IgD-negative memory B cell (primary cell): ENCODE measurements around the gene ZNF234. TPM values are rescaled to one million over a fixed set of nuclear protein-coding genes. Genes with fewer than 3 reads are reported as not detected.
"Not testable (repeated sequence)": the region's sequence is repeated elsewhere in the genome, so short reads cannot be mapped to it uniquely, and the experiment has no call there.

Experiments
- H3K27ac Mint-ChIP-seq, 3 donors: one replicate each; pipeline ENCODE4 v1.8.0; 2020 to 2022; ENCODE audit warnings: mild to moderate bottlenecking in 3 of 3, mixed read lengths in 3 of 3, moderate library complexity in 1 of 3
- H3K27me3 Mint-ChIP-seq: one replicate; pipeline ENCODE4 v1.8.0; 2021; ENCODE audit warnings: mixed read lengths
- H3K36me3 Mint-ChIP-seq: one replicate; pipeline ENCODE4 v1.8.0; 2020; ENCODE audit warnings: mild to moderate bottlenecking, mixed read lengths
- H3K4me1 Mint-ChIP-seq, 3 donors: one replicate each; pipeline ENCODE4 v1.8.0; 2020 to 2022; ENCODE audit warnings: mixed read lengths in 3 of 3, mild to moderate bottlenecking in 1 of 3
- H3K4me3 Mint-ChIP-seq, 4 donors: one replicate each; pipeline ENCODE4 v1.8.0; 2020 to 2022; ENCODE audit warnings: mild to moderate bottlenecking in 4 of 4, mixed read lengths in 4 of 4, moderate library complexity in 3 of 4
- H3K9me3 Mint-ChIP-seq, 3 donors: one replicate each; pipeline ENCODE4 v1.8.0; 2020 to 2021; ENCODE audit warnings: mixed read lengths in 3 of 3, mild to moderate bottlenecking in 1 of 3
- polyA plus RNA-seq: library from polyadenylated mRNA; unstranded; fragments of 300-500 nt; fragmentation: Illumina TruSeq; gene quantifications from one replicate; pipeline ENCODE4 v1.2.3, GENCODE V29; 2021

The ZNF234 gene
- polyA plus RNA-seq: 8.6 TPM

DNA sequence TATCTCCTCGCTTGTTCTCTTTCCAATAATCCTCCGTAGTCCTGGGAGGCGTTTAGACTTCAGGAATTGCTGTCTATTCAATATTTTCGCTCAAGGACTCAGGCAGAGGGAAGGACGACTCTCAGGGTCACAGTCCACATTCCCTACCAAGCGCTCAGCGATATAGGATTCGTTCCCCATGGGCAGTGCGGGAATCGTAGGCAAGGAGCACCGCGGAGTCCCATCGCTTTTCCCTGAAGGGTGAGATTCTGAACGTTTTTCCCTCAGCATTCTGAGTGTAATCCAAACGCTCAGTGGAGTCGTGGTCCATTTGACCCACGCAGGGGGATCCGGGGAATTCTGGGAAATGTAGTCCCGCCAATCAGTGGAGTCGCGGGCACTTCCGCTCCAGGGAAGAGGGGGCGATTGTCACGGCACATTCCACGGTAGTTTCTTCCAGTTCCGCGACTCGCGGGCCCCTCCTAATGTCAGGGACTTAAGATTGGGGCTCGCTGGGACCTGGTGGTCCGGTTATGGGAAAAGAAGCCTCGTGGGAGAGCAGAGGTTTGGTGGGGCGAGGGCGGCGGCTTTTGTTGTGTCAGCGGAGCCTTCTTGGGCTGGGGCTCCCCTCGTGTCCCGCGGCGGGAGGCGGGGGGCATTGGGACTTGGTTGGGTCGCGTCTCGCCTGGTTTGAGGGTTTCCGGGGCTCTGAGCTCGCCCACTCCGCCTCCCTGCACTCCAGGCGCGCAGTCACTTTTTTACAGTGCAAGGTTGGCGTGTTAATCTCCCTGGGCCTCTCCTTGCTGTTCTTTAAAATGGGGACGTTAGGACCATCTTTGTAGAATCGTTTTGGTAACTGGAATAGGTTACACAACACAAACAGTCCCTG is at the start of gene ZNF234:
TSS of gene ZNF234 (plus strand) at position 364 of the 868 bp plus-strand sequence. CDS start 3,079 bp downstream, outside the sequence.
- H3K9me3 Mint-ChIP-seq: peaks cover 5 to 9% (median 8%) of the 10 kb centered on the region in 3 donors

DNA sequence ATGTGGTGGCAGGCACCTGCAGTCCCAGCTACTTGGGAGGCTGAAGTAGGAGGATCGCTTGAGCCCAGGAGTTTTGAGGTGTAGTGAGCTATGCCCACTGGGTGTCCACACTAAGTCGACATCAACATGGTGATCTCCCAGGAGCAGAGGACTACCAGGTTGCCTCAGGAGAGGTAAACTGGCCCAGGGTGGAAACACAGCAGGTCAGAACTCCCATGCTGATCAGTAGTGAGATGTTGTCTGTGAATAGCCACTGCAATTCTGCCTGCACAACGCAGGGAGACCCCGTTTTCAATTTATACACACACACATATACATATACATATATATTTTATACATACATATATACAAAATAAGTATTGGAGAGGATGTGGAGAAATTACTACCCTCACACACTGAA is 49.2 kb upstream of the ZNF234 start:
- Mint-ChIP-seq H3K36me3 (peaks cover 4% of the 10 kb centered on the region), H3K9me3 (peaks cover 0 to 1% (median 1%) of the 10 kb centered on the region in 3 donors), H3K4me1 (peaks cover 8 to 14% (median 11%) of the 10 kb centered on the region in 3 donors), H3K4me3 (peak overlapping the region in 1 of 4 donors; percentile 79), H3K27ac (no peak overlapping the region), H3K27me3 (no peaks in the 10 kb centered on the region)

More for the DNA sequence above, at the start of gene ZNF234:
- Mint-ChIP-seq H3K4me1 (peaks cover 17 to 24% (median 20%) of the 10 kb centered on the region in 3 donors), H3K4me3 (peak within 1 kb of the TSS; percentile 93 to 98 (median 97)), H3K27me3 (no peaks in the 10 kb centered on the region), H3K36me3 (peaks cover 21% of the 10 kb centered on the region), H3K27ac (peak within 1 kb of the TSS in 2 of 3 donors; percentile 86 to 96)

DNA sequence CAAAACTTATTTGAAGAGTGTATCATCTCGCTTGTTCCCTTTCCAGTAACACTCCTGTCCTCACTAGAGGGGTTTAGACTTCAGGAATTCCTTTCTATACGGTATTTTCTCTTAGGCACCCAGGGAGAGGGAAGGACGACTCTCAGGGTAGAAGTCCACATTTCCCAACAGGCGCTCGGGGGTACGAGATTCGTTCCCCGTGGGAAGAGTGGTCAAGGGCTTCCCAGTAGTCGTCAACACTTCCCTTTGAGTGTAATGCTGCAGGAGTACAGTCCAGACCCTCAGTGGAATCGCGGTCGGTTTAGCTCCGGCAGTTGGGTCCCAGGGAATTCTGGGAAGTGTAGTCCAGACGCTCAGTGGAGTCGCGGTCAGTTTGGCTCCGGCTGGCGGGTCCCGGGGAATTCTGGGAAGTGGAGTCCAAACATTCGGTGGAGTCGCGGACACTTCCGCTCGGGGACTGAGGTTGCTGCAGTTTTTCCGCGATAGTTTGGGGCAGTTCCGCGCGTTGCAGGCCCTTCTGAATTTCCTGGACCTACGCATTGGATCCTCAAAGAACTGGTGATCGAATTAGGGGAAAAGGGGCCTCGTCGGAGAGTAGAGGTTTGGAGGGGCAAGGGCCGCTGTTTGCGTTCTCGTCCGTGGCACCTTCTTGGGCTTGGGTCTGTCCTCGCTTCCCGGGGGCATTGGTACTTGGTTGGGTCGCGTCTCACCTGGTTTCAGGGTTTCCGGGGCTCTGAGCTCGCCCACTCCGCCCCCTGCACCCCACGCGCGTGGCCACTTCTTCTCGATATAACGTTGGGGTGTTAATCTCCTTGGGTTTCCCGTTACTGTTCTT is 47.2 kb upstream of the ZNF234 start, which contains the start of gene ZNF224:
TSS of gene ZNF224 (plus strand) at position 431 of the 835 bp plus-strand sequence. CDS start 3,513 bp downstream, outside the sequence.
- Mint-ChIP-seq H3K27ac (peak within 1 kb of the TSS; percentile 86 to 91 (median 91)), H3K9me3 (peaks cover 0 to 4% (median 4%) of the 10 kb centered on the region in 3 donors), H3K27me3 (no peaks in the 10 kb centered on the region), H3K36me3 (peaks cover 20% of the 10 kb centered on the region), H3K4me3 (peak within 1 kb of the TSS; percentile 79 to 100 (median 98)), H3K4me1 (peaks cover 11 to 15% (median 11%) of the 10 kb centered on the region in 3 donors)

DNA sequence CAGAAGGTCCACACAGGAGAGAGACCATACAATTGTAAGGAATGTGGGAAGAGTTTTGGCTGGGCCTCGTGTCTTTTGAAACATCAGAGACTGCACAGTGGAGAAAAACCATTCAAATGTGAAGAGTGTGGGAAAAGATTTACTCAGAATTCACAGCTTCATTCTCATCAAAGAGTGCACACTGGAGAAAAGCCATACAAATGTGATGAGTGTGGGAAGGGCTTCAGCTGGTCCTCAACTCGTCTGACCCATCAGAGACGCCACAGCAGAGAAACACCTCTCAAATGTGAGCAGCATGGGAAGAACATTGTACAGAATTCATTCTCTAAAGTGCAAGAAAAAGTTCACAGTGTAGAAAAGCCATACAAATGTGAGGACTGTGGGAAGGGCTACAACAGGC is 33.6 kb upstream of the ZNF234 start:
- H3K4me1 Mint-ChIP-seq: peaks cover 3 to 6% (median 5%) of the 10 kb centered on the region in 3 donors
- no peaks in the 10 kb centered on the region for H3K27me3 Mint-ChIP-seq
- H3K4me3 Mint-ChIP-seq: no peak overlapping the region
- H3K27ac Mint-ChIP-seq: no peak overlapping the region
- peaks cover 28% of the 10 kb centered on the region for H3K36me3 Mint-ChIP-seq
- H3K9me3 Mint-ChIP-seq: peaks cover 18 to 59% (median 30%) of the 10 kb centered on the region in 3 donors

DNA sequence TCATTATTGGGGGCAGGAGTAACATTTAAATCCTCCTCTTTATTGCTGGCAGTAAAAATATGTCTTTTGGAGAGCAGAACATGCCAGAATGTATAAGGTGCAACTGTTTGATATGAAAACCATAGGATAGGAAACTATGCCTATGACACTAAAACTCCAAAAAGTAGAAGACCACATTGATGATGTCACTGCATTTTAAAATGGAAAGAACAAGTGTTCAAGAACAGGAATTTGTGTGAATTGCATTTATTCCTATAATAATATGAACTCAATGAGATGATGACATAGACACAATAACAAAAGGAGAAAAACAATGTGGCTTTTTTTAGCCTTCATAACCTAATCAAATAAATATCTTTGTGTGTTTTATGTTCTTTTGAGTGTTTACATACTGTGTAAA is 31.9 kb upstream of the ZNF234 start:
- no peak overlapping the region for H3K27ac Mint-ChIP-seq
- peaks cover 10 to 47% (median 26%) of the 10 kb centered on the region in 3 donors for H3K9me3 Mint-ChIP-seq
- H3K4me1 Mint-ChIP-seq: peaks cover 11 to 15% (median 12%) of the 10 kb centered on the region in 3 donors

DNA sequence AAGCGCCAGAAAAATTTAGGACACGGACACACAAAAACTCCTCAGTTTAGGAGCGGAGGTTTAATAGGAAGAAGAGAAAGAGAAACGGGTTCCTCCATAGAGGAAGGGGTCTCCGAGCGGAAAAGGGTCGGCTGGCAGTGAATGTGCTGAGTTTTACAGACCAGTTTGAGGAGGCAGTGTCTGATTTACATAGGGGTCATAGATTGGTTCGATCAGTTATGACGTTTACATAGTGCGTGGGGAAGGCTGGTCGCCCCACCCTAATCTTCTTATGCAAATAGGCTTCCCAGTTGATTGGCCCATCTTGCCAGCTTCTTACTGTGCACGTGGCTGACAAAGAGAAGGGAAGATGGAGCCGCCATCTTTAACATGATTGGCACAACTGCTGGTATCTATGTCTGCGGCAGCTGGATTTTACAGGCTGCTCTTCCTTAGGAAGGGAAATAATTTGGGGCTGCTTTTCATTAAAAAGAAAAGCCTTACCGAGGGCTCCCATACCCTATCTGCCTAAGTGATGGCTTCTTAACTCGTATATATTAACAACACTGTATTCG is 29.4 kb upstream of the ZNF234 start:
- Mint-ChIP-seq H3K4me3 (peak overlapping the region; percentile 60 to 99 (median 80)), H3K36me3 (peaks cover 17% of the 10 kb centered on the region), H3K27me3 (no peaks in the 10 kb centered on the region), H3K9me3 (peaks cover under 1 to 33% (median 20%) of the 10 kb centered on the region in 3 donors), H3K4me1 (peaks cover 14 to 17% (median 15%) of the 10 kb centered on the region in 3 donors), H3K27ac (peak overlapping the region in 1 of 3 donors; percentile 75)

More for the DNA sequence above, 31.9 kb upstream of the ZNF234 start:
- H3K36me3 Mint-ChIP-seq: peaks cover 22% of the 10 kb centered on the region
- peak overlapping the region in 1 of 4 donors; percentile 98 for H3K4me3 Mint-ChIP-seq
- H3K27me3 Mint-ChIP-seq: no peaks in the 10 kb centered on the region

DNA sequence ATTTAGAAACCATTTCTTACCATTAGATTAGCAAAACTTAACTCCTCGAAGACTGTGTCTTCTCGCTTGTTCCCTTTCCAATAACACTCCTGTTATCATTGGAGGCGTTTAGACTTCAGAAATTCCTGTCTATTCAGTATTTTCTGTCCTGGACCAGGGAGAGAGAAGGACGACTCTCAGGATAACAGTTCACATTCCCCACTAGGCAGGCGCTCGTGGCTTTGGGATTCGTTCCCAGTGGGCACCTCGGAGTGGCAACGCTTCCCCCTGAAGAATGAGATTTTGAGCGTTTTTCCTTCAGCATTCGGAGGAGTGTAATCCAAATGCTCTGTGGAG is 28.6 kb upstream of the ZNF234 start:
- Mint-ChIP-seq H3K27ac (peak overlapping the region in 2 of 3 donors; percentile 8), H3K9me3 (peaks cover 0 to 26% (median 14%) of the 10 kb centered on the region in 3 donors), H3K4me1 (peaks cover 14 to 17% (median 15%) of the 10 kb centered on the region in 3 donors), H3K36me3 (peaks cover 14% of the 10 kb centered on the region), H3K4me3 (peak overlapping the region; percentile 97 to 99 (median 98)), H3K27me3 (no peaks in the 10 kb centered on the region)

DNA sequence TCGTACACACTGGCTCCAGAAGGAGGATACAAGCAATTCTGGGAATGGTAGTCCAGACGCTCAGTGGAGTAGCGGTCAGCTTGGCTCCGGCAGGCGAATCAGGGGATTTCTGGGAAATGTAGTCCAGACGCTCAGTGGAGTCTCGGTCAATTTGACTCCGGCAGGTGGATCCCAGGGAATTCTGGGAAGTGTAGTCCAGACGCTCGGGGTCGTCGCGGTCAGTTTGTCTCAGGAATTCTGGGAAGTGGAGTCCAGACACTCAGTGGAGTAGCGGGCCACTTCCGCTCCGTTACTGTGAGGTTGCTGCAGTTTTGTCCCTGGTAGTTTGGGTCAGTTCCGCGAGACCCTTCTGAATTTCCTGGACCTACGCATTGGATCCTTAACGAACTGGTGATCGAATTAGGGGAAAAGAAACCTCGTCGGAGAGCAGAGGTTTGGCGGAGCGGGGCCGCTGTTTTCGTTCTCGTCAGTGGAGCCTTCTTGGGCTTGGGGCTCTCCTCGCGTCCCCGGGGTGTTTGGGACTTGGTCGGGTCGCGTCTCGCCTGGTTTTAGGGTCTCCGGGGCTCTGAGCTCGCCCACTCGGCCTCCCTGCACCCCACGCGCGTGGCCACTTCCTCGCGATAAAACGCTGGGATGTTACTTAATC is 28.1 kb upstream of the ZNF234 start, which contains the start of gene ZNF225:
TSS of gene ZNF225 (plus strand) at position 262 of the 646 bp plus-strand sequence. CDS start 2,429 bp downstream, outside the sequence.
- Mint-ChIP-seq H3K27ac (peak within 1 kb of the TSS; percentile 8 to 91 (median 8)), H3K4me1 (peaks cover 14 to 17% (median 15%) of the 10 kb centered on the region in 3 donors), H3K27me3 (no peaks in the 10 kb centered on the region), H3K36me3 (peaks cover 17% of the 10 kb centered on the region), H3K9me3 (peaks cover 0 to 21% (median 10%) of the 10 kb centered on the region in 3 donors), H3K4me3 (peak within 1 kb of the TSS; percentile 97 to 99 (median 98))

DNA sequence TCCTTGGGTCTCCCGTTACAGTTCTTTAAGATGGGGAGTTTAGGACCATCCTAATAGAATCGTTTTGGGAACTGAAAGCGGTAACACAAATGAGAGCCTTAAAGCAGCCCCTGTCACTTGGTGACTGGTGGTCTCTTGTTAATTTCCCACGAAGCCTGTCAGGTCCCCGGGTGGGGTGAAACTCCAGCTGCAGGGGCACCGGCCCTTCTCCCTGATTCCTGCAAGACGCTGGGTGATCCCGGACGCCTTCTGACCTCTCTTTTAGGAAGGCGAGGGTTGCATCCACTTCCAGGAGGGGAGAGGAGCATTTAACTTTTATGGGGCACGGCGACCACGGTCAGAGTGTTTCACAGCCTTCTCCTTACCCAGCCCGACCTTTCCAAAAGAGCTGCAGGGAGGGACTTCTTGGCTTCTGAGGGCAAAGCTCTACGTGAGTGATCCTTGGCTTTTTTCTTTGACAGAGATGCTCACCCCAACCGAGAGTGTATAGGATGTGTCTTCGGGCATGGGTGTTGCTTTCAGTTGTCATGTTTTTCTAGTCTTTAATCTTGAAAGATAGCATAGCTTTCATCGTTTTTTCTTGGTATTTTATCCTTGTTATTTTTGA is 27.5 kb upstream of the ZNF234 start:
- peaks cover 14 to 17% (median 15%) of the 10 kb centered on the region in 3 donors for H3K4me1 Mint-ChIP-seq
- peaks cover 0 to 17% (median 9%) of the 10 kb centered on the region in 3 donors for H3K9me3 Mint-ChIP-seq
- H3K36me3 Mint-ChIP-seq: peaks cover 21% of the 10 kb centered on the region
- peak overlapping the region; percentile 97 to 99 (median 98) for H3K4me3 Mint-ChIP-seq
- no peaks in the 10 kb centered on the region for H3K27me3 Mint-ChIP-seq
- peak overlapping the region; percentile 8 to 91 (median 8) for H3K27ac Mint-ChIP-seq

DNA sequence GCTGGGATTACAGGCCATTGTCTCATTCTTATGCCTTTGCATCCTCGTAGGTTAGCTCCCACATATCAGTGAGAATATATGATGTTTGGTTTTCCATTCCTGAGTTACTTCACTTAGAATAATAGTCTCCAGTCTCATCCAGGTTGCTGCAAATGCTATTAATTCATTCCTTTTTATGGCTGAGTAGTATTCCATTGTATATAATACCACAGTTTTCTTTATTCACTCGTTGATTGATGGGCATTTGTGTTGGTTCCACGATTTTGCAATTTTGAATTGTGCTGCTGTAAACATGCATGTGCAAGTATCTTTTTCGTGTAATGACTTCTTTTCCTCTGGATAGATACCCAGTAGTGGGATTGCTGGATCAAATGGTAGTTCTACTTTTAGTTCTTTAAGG is 20.2 kb upstream of the ZNF234 start:
- not testable (repeated sequence) for H3K4me1 Mint-ChIP-seq, H3K27me3 Mint-ChIP-seq, H3K27ac Mint-ChIP-seq, H3K4me3 Mint-ChIP-seq
- Mint-ChIP-seq H3K36me3 (peaks cover 61% of the 10 kb centered on the region), H3K9me3 (peaks cover 19 to 42% (median 34%) of the 10 kb centered on the region in 3 donors)

DNA sequence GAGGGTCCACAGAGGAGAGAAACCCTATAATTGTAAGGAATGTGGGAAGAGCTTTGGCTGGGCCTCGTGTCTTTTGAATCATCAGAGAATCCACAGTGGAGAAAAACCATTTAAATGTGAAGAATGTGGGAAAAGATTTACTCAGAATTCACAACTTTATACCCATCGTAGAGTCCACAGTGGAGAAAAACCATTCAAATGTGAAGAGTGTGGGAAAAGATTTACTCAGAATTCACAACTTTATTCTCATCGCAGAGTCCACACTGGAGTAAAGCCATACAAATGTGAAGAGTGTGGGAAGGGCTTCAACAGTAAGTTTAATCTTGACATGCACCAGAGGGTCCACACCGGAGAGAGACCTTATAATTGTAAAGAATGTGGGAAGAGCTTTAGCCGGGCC is 9.4 kb upstream of the ZNF234 start:
- Mint-ChIP-seq H3K4me3 (no peak overlapping the region), H3K4me1 (no peaks in the 10 kb centered on the region), H3K9me3 (peaks cover 6 to 29% (median 14%) of the 10 kb centered on the region in 3 donors)

DNA sequence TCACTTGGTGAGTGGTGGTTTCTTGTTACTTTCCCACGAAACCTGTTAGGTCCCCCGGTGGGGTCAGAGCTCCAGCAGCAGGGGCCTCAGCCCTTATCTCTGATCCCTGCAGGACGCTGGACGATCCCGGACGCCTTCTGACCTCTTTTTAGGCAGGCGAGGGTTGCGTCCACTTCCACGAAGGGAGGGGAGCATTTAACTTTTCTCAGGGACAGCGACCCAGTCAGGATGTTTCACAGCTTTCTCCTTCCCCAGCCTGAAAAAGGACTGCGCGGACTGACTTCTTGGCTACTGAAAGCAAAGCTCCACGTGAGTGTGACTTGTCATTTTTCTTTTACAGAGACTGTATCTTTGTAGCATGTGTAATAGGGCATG is 692 bp downstream of the ZNF234 start:
- H3K9me3 Mint-ChIP-seq: peaks cover 5 to 8% (median 5%) of the 10 kb centered on the region in 3 donors
- no peaks in the 10 kb centered on the region for H3K27me3 Mint-ChIP-seq
- peak overlapping the region; percentile 93 to 98 (median 97) for H3K4me3 Mint-ChIP-seq
- H3K4me1 Mint-ChIP-seq: peaks cover 17 to 24% (median 20%) of the 10 kb centered on the region in 3 donors
- H3K36me3 Mint-ChIP-seq: peaks cover 21% of the 10 kb centered on the region
- H3K27ac Mint-ChIP-seq: peak overlapping the region in 2 of 3 donors; percentile 73 to 86

More for the DNA sequence above, 9.4 kb upstream of the ZNF234 start:
- H3K27ac Mint-ChIP-seq: no peak overlapping the region
- peaks cover 21% of the 10 kb centered on the region for H3K36me3 Mint-ChIP-seq
- no peaks in the 10 kb centered on the region for H3K27me3 Mint-ChIP-seq

DNA sequence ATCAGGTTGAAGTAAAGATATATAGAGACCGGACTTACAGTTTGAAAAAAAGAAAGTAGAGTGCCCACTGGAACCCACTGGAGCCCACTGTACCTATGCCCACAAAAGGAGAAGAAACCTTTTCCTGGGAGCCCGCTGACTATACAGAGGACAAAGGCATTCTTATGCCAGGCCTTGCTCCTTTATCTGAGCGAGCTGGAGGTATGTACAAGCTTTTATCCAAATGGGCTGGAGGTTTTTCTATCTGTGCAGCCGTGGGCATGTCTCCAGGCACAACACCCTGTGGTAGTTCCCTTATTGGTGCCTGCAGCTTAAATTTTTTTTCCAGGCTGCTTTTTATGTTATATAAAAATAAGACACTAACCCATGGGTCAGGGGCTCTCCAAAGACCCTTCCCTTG is 8.4 kb downstream of the ZNF234 start:
- H3K4me1 Mint-ChIP-seq: peaks cover 0 to 4% (median 0%) of the 10 kb centered on the region in 3 donors
- H3K27ac Mint-ChIP-seq: no peak overlapping the region
- peaks cover 55% of the 10 kb centered on the region for H3K36me3 Mint-ChIP-seq
- H3K9me3 Mint-ChIP-seq: peaks cover 10 to 29% (median 16%) of the 10 kb centered on the region in 3 donors
- H3K27me3 Mint-ChIP-seq: no peaks in the 10 kb centered on the region
- H3K4me3 Mint-ChIP-seq: no peak overlapping the region
